Choroid plexus epithelial cell (primary cell): Measurements from ENCODE around the gene CKAP4.

Experiments
- DNase-seq: peaks from one replicate; pipeline ENCODE4 v3.0.0-alpha.2; 2010; ENCODE audit warnings: low read depth
- H3K4me3 ChIP-seq: 2 replicates; pipeline ENCODE4 v1.5.1; 2011; ENCODE audit warnings: low read depth, mild to moderate bottlenecking, control low read depth, low read length, moderate library complexity
- TF ChIP-seq, protein P1 (sequence below): conservative IDR thresholded peaks from 2 replicates; pipeline ENCODE4 v1.5.1; 2011; ENCODE audit warnings: low read depth, mild to moderate bottlenecking, control low read depth, inconsistent platforms, low read length, moderate library complexity

Gene CKAP4

GRCh38 chr12:106243620-106244019, 4.2 kb downstream of the CKAP4 start:
- no peak for DNase-seq
- TF ChIP-seq, protein P1, sequence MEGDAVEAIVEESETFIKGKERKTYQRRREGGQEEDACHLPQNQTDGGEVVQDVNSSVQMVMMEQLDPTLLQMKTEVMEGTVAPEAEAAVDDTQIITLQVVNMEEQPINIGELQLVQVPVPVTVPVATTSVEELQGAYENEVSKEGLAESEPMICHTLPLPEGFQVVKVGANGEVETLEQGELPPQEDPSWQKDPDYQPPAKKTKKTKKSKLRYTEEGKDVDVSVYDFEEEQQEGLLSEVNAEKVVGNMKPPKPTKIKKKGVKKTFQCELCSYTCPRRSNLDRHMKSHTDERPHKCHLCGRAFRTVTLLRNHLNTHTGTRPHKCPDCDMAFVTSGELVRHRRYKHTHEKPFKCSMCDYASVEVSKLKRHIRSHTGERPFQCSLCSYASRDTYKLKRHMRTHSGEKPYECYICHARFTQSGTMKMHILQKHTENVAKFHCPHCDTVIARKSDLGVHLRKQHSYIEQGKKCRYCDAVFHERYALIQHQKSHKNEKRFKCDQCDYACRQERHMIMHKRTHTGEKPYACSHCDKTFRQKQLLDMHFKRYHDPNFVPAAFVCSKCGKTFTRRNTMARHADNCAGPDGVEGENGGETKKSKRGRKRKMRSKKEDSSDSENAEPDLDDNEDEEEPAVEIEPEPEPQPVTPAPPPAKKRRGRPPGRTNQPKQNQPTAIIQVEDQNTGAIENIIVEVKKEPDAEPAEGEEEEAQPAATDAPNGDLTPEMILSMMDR = no peak
- no peak overlapping the region for H3K4me3 ChIP-seq

GRCh38 chr12:106240821-106241220, 7.0 kb downstream of the CKAP4 start:
- H3K4me3 ChIP-seq = no peak overlapping the region
- DNase-seq = no peak
- TF ChIP-seq, protein P1 = no peak

- H3K4me3 ChIP-seq = no peak overlapping the region
- no peak for DNase-seq
- TF ChIP-seq, protein P1 = no peak
Measured at GRCh38 chr12:106239951-106240335, 7.9 kb downstream of the CKAP4 start.

DNA sequence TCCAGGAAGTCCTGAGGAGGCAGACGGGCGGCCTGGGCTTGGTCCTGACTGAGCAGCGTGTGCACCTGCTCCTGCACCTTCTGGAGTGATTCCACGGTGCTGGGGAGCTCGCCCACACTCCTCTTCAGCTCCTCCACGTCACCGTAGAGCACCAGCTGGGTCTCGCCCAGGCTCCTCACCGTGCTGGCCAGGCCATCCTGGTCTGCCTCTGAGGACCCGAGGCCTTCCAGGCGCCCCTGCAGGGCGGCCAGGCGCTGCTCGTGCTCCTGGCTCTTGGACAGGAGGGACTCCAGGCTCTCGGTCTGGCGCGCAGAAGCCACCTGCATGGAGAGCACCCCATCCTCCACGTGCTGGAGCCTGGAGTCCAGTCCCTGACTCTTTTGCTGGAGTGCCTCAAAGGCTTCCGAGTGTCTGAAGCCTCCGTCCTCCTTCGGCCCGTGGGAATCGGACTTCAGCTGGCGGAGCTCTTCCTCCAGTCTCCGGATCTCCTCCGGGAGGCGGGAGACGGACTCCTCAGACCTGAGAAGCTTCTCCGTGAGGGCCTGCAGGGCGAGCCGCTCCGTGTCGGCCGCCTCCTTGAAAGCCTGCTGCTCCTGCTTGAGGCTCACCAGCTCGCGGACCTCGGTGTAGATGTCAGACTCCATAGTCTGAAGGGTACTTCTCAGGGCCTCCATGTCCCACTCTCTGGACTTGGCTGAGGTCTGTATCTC, 8.4 kb downstream of the CKAP4 start:
- DNase-seq = no peak
- TF ChIP-seq, protein P1 = no peak
- H3K4me3 ChIP-seq = no peak overlapping the region

DNA sequence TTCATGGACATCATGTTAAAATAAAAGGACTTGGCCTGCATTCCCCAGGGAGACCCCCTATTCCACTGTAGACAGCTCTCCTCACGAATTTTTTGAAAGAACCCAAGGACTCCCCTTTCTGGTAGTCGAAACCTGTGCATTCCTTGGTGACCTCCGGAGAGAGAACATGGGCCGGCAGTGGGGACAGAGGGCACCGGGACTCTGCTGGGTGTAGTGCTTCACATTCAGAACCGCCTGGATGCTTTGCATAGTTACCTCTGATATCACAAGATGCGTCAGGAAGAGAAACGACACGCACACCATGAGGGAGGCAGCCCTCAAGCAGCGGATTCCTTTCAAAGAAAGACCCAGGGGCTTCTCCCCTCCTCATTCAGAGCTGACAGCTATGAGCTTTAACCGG, 9.7 kb downstream of the CKAP4 start:
- peak; percentile 9 for DNase-seq
- TF ChIP-seq, protein P1 = no peak

GRCh38 chr12:106235770-106236169, 12.1 kb downstream of the CKAP4 start:
- DNase-seq = no peak
- no peak overlapping the region for H3K4me3 ChIP-seq
- TF ChIP-seq, protein P1 = no peak

More for the DNA sequence above, 9.7 kb downstream of the CKAP4 start:
- H3K4me3 ChIP-seq = no peak overlapping the region

DNA sequence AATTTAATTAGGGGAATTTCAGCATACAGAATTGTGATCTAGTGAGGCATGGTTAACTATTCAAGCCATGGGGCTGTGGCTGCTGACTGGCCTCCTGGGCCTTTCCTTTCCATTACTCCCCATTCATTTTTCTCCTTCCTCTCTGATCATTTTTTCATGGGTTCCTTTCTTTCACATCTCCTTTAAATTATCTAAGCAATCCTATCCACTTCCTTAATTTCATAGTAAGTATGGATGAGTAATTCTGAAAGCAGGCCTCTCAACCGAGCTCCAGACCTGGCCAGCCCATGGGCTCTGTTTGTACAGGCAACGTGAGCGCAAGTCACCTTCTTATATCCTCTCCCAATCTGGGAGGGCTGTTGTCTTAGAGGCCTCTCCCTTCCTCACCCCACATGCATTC, 13.4 kb downstream of the CKAP4 start:
- TF ChIP-seq, protein P1 = no peak
- H3K4me3 ChIP-seq = no peak overlapping the region
- DNase-seq = peak; percentile 23
